ENCODE data around the gene ANKRD9.

ANKRD9 gene

GRCh38 chr14:102493096-102493495, 16.5 kb downstream of the ANKRD9 start:
- Histone ChIP-seq H3K79me2 (ENCODE audit: insufficient read depth, low read depth) (no peaks in the 10 kb centered on the region), H3K4me2 (no peak overlapping the region), H2AFZ (ENCODE audit: low read depth) (no peak overlapping the region), H3K4me3 (IDR thresholded peaks at IDR 0.05; ENCODE audit: insufficient read depth, low read depth, low read length) (no peak overlapping the region), H3K4me1 (ENCODE audit: low read depth, poor library complexity, severe bottlenecking) (no peaks in the 10 kb centered on the region), H3K27me3 (ENCODE audit: insufficient read depth, low read depth) (no peaks in the 10 kb centered on the region), H3K36me3 (ENCODE audit: insufficient read depth) (no peaks in the 10 kb centered on the region), H3K9ac (no peak overlapping the region), H4K20me1 (ENCODE audit: insufficient read depth) (no peaks in the 10 kb centered on the region), H3K27ac (no peak overlapping the region)
- TF ChIP-seq CTCF (conservative IDR thresholded peaks at IDR 0.05; ENCODE audit: low read depth, low read length) = no peak

DNA sequence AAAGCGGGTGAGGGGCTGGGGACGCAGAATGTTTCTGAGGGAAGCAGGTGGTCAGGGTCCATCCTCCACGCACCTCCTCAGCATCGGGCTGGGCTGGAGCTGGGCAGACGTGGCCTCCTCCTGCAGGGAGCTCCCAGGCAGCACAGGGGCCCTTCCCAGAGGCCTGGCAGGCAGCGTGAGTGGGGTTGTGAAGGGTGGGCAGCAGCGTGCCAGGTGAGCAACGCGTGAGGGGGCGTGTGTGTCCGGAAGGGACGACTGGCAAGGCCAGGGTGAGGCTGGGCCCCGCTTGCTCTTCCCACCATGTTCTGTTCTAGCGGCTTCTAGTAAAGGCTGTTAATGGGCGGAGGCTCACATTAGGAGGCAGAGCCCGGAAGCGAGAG, 17.1 kb downstream of the ANKRD9 start:
- Histone ChIP-seq H3K79me2 (ENCODE audit: insufficient read depth, low read depth) (no peaks in the 10 kb centered on the region), H3K27ac (no peak overlapping the region), H3K36me3 (ENCODE audit: insufficient read depth) (no peaks in the 10 kb centered on the region), H3K4me3 (IDR thresholded peaks at IDR 0.05; ENCODE audit: insufficient read depth, low read depth, low read length) (no peak overlapping the region), H3K4me1 (ENCODE audit: low read depth, poor library complexity, severe bottlenecking) (no peaks in the 10 kb centered on the region), H3K9ac (no peak overlapping the region), H3K27me3 (ENCODE audit: insufficient read depth, low read depth) (no peaks in the 10 kb centered on the region), H3K4me2 (no peak overlapping the region), H2AFZ (ENCODE audit: low read depth) (no peak overlapping the region), H4K20me1 (ENCODE audit: insufficient read depth) (no peaks in the 10 kb centered on the region)
- no peak for TF ChIP-seq CTCF (conservative IDR thresholded peaks at IDR 0.05; ENCODE audit: low read depth, low read length)

DNA sequence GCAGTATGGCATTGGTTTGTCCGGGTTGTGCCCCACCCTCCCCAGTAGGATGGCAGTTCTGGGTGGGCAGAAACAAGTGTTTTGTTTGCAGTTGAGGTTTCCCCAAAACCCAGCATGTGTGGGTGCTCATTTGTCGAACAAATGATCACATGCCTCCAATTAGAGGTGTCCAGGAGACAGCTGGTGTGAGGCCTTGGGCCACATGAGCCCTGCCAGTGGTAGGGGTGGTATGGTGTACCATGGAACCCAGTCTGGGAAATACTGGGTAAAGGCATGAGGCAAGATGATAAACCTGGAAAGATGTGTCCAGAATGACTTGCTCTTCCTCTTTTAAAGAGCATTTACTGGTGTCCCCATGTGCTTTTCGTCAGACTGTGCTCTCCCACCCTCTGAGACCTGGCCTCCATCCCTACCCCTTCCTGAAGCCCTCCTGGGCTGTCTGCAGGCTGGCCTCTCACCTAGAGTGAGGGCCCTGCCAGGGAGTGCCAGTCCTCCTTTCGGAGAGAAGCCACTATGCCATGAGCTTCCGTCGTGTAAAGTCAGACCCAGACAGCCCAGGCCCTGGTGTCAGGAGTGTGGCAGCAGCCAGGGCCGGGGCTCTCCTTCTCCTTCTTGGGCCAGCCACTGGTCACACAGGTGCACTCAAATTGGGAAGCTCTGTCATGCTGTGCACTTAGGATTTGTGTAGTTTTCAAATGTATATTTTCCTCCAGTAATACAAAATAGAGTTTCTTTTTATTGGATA, 17.6 kb downstream of the ANKRD9 start:
- no peak for TF ChIP-seq CTCF (conservative IDR thresholded peaks at IDR 0.05; ENCODE audit: low read depth, low read length)
- no peaks in the 10 kb centered on the region for H3K4me1 ChIP-seq (ENCODE audit: low read depth, poor library complexity, severe bottlenecking)
- H3K79me2 ChIP-seq (ENCODE audit: insufficient read depth, low read depth) = no peaks in the 10 kb centered on the region
- H3K9ac ChIP-seq = no peak overlapping the region
- H3K36me3 ChIP-seq (ENCODE audit: insufficient read depth) = no peaks in the 10 kb centered on the region
- no peaks in the 10 kb centered on the region for H3K27me3 ChIP-seq (ENCODE audit: insufficient read depth, low read depth)
- H3K4me2 ChIP-seq = no peak overlapping the region
- no peak overlapping the region for H2AFZ ChIP-seq (ENCODE audit: low read depth)
- no peaks in the 10 kb centered on the region for H4K20me1 ChIP-seq (ENCODE audit: insufficient read depth)
- no peak overlapping the region for H3K4me3 ChIP-seq (IDR thresholded peaks at IDR 0.05; ENCODE audit: insufficient read depth, low read depth, low read length)
- H3K27ac ChIP-seq = no peak overlapping the region

DNA sequence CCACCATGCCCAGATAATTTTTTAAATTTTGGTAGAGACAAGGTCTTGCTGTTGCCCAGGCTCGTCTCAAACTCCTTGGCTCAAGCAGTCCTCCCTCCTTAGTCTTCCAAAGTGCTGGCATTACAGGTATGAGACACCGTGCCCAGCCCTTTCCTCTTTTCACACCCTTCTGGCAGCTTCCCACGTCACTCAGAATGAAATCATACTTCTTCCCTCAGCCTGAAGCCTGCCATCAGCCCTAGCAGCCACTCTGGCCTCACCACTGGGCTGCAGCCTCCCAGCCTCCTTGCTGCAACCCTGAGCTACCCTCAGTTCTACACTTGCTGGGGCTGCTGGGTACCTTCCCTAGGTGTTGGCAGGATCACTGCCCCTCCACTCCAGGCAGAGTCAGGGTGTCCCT, 18.2 kb downstream of the ANKRD9 start:
- no peak overlapping the region for H3K4me3 ChIP-seq (IDR thresholded peaks at IDR 0.05; ENCODE audit: insufficient read depth, low read depth, low read length)
- no peaks in the 10 kb centered on the region for H4K20me1 ChIP-seq (ENCODE audit: insufficient read depth)
- no peak overlapping the region for H3K4me2 ChIP-seq
- no peak overlapping the region for H2AFZ ChIP-seq (ENCODE audit: low read depth)
- H3K27me3 ChIP-seq (ENCODE audit: insufficient read depth, low read depth) = no peaks in the 10 kb centered on the region
- no peaks in the 10 kb centered on the region for H3K36me3 ChIP-seq (ENCODE audit: insufficient read depth)
- H3K4me1 ChIP-seq (ENCODE audit: low read depth, poor library complexity, severe bottlenecking) = no peaks in the 10 kb centered on the region
- no peak overlapping the region for H3K9ac ChIP-seq
- H3K27ac ChIP-seq = no peak overlapping the region
- H3K79me2 ChIP-seq (ENCODE audit: insufficient read depth, low read depth) = no peaks in the 10 kb centered on the region
- no peak for TF ChIP-seq CTCF (conservative IDR thresholded peaks at IDR 0.05; ENCODE audit: low read depth, low read length)
